NCI-H460 (cell line): ENCODE data around the gene SLC30A3. TPM values are rescaled to one million over a fixed set of nuclear protein-coding genes. Genes with fewer than 3 reads are reported as not detected.

ENCODE experiments used
- DNase-seq: peaks from one replicate; pipeline ENCODE4 v3.0.0-alpha.2; 2016; ENCODE audit warnings: low read depth; ENCODE audit errors: extremely low read depth
- total RNA-seq: library from RNA; depleted of rRNA; stranded (reverse); fragments of >200 nt; shearing (Covaris generic); gene quantifications from 2 replicates; pipeline ENCODE4 v1.2.3, GENCODE V29; 2014; rRNA removed

The SLC30A3 gene
- total RNA-seq, 1 experiment from 2014 or later: 0.50 TPM

- DNase-seq: no peak
These were observed 54.3 kb downstream of the SLC30A3 start for GRCh38 chr2:27208486-27209050.

- no peak for DNase-seq
These were observed 56.5 kb downstream of the SLC30A3 start for GRCh38 chr2:27206346-27206745.

- no peak for DNase-seq
These were observed 57.6 kb downstream of the SLC30A3 start for GRCh38 chr2:27205206-27205605.

GRCh38 chr2:27204566-27204965 is 58.3 kb downstream of the SLC30A3 start:
- no peak for DNase-seq

- DNase-seq: no peak
These were observed 59.1 kb downstream of the SLC30A3 start for GRCh38 chr2:27203741-27204140.

Other genes with a start within 250 kb of the SLC30A3 start
- 32.0 and 36.3 TPM in 2 replicates for gene TMEM214, start 230.1 kb downstream of the SLC30A3 start, total RNA-seq
- gene AGBL5, start 211.4 kb downstream of the SLC30A3 start, total RNA-seq: 35.4 and 39.5 TPM in 2 replicates
- 255 and 293 TPM in 2 replicates for gene OST4, start 191.4 kb downstream of the SLC30A3 start, total RNA-seq
- gene EMILIN1, start 184.4 kb downstream of the SLC30A3 start, total RNA-seq: 0.22 TPM in 1 of 2 replicates, not detected in the other
- 1.2 and 1.7 TPM in 2 replicates for gene KHK, start 176.3 kb downstream of the SLC30A3 start, total RNA-seq
- gene CGREF1, start 143.9 kb downstream of the SLC30A3 start, total RNA-seq: 43.2 and 45.2 TPM in 2 replicates
- gene ABHD1, start 139.2 kb downstream of the SLC30A3 start, total RNA-seq: 1.4 and 1.7 TPM in 2 replicates
- gene PREB, start 128.4 kb downstream of the SLC30A3 start, total RNA-seq: 52.5 and 53.3 TPM in 2 replicates
- not detected in 2 replicates for gene PRR30, start 123.6 kb downstream of the SLC30A3 start, total RNA-seq
- gene TCF23, start 114.0 kb downstream of the SLC30A3 start, total RNA-seq: not detected in 2 replicates
- gene ATRAID, start 51.0 kb downstream of the SLC30A3 start, total RNA-seq: 219 and 271 TPM in 2 replicates
- 49.7 and 51.8 TPM in 2 replicates for gene SLC5A6, start 50.8 kb downstream of the SLC30A3 start, total RNA-seq
- 34.1 and 38.5 TPM in 2 replicates for gene CAD, start 45.7 kb downstream of the SLC30A3 start, total RNA-seq
- not detected in 2 replicates for gene DNAJC5G, start 12.4 kb upstream of the SLC30A3 start, total RNA-seq
- gene TRIM54, start 19.4 kb upstream of the SLC30A3 start, total RNA-seq: 0.12 TPM in 1 of 2 replicates, not detected in the other
- 4.6 and 6.8 TPM in 2 replicates for gene UCN, start 45.4 kb upstream of the SLC30A3 start, total RNA-seq
- gene MPV17, start 60.0 kb upstream of the SLC30A3 start, total RNA-seq: 77.5 and 83.6 TPM in 2 replicates
- gene GTF3C2, start 93.7 kb upstream of the SLC30A3 start, total RNA-seq: 59.8 and 66.5 TPM in 2 replicates
- 28.7 and 31.2 TPM in 2 replicates for gene EIF2B4, start 107.3 kb upstream of the SLC30A3 start, total RNA-seq
- gene SNX17, start 107.6 kb upstream of the SLC30A3 start, total RNA-seq: 80.9 and 88.7 TPM in 2 replicates
- 7.0 and 7.3 TPM in 2 replicates for gene ZNF513, start 117.7 kb upstream of the SLC30A3 start, total RNA-seq
- 108 and 112 TPM in 2 replicates for gene PPM1G, start 146.5 kb upstream of the SLC30A3 start, total RNA-seq
- 78.0 and 79.3 TPM in 2 replicates for gene NRBP1, start 165.6 kb upstream of the SLC30A3 start, total RNA-seq
- gene KRTCAP3, start 179.3 kb upstream of the SLC30A3 start, total RNA-seq: 0.69 and 1.0 TPM in 2 replicates
- gene IFT172, start 226.7 kb upstream of the SLC30A3 start, total RNA-seq: 13.9 and 20.2 TPM in 2 replicates
- not detected in 2 replicates for gene FNDC4, start 232.2 kb upstream of the SLC30A3 start, total RNA-seq
- not detected in 2 replicates for gene GCKR, start 233.8 kb upstream of the SLC30A3 start, total RNA-seq